ENCODE measurements around the gene HOXC5.

HOXC5 gene

GRCh38 chr12:54008260-54008552 lies 24.6 kb upstream of the HOXC5 start:
- FAIRE-seq, result no peak

DNA sequence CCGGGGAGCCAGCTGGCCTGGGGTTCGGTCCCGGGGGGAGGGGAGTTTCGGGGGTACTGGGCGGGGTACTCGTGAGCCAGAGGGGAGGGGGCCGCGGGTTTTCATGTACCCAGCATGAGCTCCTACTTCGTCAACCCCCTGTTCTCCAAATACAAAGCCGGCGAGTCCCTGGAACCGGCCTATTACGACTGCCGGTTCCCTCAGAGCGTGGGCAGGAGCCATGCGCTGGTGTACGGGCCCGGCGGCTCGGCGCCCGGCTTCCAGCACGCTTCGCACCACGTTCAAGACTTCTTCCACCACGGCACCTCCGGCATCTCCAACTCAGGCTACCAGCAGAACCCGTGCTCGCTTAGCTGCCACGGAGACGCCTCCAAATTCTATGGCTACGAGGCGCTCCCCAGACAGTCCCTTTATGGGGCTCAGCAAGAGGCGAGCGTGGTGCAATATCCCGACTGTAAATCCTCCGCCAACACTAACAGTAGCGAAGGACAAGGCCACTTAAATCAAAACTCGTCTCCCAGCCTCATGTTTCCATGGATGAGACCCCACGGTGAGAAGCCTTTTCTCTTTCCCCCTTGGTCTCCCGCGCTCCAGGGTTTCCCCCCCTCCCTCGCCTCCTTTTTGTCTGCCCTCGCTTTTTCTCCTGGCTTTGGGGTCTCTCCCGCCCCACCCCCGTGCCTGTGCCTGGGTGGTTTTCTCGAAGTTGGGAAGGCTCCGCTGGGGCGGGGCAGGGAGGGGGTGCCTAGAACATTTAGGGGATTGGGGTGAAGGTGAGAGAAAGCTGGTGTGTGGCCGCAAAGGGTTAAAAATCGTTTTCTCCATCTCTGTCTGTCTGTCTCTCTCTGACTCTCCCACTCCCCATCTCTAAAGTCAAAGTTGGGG lies 23.4 kb upstream of the HOXC5 start:
- no peak for FAIRE-seq

- no peak for FAIRE-seq
Measured at GRCh38 chr12:54010053-54010971, 22.5 kb upstream of the HOXC5 start.

GRCh38 chr12:54010972-54011664 lies 21.7 kb upstream of the HOXC5 start:
- no peak for FAIRE-seq

GRCh38 chr12:54011665-54012532 lies 21.0 kb upstream of the HOXC5 start:
- peak; percentile 43 for FAIRE-seq

DNA sequence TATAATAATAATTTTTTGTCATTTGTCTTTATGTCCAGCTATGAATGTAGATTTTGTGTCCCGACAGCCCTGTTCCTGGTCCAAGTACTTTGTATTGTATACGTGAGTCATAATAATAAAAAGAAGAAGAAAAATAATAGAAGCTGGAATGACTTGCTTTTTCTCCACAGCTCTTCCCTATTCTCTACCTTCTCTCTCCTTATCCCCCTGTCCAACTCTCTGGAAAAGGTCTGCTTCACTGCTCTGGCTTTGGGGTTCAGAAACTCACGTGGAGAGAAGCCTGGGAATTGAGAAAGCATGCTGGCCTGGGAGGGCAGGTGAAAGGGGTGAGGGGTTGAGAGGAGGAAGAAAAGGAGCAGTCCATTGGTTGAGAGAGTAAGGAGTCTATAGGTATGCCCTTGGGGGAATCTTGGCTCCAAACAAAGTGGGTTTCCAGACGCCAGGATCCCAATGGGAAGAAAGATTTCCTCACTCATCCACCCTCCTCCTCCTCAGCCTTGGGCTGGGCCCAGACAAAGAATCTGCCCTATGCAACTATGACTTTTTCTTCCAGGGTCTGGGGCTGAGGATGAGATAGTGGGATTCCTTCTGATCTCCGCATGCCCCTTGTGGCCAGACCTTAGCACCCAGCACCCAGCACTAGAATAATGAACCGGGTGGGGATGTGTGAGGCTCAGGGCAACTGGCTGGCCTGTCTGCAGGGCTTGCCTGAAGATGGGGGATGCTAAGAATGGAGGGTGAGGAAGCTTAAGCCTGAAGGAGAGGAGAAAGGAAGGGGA lies 20.0 kb upstream of the HOXC5 start:
- FAIRE-seq, result no peak

- no peak for FAIRE-seq
Measured at GRCh38 chr12:54014377-54015017, 18.4 kb upstream of the HOXC5 start.

DNA sequence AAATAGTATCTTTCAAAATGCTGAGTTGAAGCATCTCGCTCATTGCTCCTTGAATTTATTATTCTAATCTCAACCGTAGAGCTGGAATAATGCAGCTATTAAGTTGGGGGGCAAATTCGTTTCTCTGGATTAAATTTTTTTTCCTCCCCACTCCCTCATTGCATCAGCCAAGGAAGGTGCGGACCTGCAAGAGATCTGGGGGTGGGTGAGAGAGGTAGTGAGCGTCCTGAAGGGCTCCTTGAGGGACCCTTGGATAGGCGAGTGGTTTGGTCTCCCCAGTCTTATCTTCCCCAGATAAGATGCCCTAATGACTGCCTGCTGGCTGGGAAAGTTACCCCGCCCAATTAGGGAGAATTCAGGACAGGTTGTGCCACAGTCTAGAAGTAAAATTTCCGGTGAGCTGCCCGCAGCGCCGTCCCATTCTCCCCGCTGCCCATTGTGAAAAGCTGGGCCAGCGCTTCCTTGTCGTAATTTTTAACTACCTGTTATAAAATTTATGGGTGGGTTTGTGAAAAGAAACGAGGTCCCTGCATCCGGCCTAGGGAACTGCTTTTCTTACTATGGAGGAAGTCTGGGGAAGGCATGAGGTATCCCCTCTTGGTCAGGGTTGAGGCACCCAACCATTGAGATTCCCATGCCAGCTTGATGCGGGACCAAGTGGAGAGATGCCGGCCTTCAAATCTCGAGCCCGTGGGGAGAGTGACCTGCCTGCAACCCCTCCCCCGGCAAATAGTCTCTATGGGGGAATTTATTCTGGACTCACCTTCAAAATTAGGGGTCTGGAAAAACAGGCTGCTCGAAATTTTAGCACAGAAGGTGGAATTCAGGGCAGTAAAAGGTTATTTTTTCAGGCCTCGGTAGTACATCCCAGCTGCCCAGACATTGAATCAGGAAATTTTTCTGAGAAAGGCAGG lies 17.6 kb upstream of the HOXC5 start:
- no peak for FAIRE-seq

DNA sequence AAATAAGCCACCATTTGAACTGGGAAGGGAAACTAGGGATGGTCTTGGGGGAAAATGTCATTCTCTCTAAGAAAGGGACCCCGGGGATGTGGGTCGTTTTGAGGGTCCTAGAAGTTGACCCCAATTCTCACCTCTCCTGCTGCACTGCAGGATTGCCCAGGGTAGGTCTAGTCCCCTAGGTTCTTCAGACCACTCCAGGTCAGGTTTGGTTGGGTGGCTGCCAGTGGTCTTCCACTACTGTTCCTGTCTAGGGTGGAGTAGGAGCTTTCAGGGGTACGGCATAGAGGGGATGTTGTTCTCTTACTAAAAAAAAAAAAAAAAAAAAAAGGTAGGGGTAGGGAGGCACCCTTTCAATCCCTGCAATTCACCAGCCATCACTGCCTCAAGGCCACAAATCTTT lies 16.8 kb upstream of the HOXC5 start:
- no peak for FAIRE-seq

DNA sequence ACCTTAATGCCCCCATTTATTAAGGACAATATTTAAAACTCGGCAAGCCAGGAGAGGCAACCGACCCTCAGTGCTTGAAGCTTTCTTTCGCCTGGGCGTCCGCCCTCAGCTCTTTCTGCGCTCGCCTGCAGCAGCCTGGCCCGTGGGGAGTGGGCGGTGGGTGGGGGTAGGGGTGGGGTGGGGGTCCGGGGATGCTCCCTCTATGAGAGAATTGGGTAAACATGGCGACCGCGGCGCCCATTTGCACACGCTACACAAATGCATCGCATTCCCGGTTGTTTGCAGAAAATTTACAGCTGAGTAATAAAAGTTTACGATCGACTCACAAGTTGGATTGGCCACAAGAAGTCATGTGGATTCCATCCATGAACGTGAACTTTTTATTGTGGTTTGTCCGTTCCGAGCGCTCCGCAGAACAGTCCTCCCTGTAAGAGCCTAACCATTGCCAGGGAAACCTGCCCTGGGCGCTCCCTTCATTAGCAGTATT lies 16.3 kb upstream of the HOXC5 start:
- FAIRE-seq, result peak; percentile 89

GRCh38 chr12:54017027-54017788 lies 15.6 kb upstream of the HOXC5 start:
- FAIRE-seq, result no peak

DNA sequence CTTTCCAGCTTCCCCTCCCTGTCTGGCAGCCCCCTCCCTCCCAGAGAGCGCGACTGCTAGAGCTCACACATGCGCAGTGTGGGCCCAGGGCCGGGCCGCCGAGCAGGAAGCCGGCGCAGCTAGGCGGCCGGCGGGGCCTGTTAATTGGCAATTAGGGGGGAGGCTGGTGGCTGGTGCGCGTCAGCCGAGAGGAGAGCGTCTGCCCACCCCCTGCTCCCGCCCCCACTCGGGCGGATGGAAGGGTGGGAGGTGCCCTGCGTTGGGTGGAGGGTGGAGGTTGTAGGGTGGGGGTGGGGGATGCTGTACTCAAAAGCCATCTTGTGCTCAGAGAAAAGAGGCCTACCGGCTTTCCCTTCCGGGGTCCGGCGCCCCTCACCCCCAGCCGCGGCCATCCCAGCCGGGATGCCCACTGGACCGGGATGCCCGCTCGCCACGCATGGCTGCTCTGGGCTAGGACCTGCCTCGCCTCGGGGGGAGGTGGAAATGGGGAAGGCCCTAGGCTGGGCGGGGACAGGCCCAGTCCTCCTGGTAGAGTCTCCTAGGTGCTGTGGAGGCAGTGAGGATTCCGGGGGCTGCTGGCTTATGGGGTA lies 14.9 kb upstream of the HOXC5 start:
- FAIRE-seq, result no peak

GRCh38 chr12:54018468-54018984 lies 14.3 kb upstream of the HOXC5 start:
- FAIRE-seq, result no peak

DNA sequence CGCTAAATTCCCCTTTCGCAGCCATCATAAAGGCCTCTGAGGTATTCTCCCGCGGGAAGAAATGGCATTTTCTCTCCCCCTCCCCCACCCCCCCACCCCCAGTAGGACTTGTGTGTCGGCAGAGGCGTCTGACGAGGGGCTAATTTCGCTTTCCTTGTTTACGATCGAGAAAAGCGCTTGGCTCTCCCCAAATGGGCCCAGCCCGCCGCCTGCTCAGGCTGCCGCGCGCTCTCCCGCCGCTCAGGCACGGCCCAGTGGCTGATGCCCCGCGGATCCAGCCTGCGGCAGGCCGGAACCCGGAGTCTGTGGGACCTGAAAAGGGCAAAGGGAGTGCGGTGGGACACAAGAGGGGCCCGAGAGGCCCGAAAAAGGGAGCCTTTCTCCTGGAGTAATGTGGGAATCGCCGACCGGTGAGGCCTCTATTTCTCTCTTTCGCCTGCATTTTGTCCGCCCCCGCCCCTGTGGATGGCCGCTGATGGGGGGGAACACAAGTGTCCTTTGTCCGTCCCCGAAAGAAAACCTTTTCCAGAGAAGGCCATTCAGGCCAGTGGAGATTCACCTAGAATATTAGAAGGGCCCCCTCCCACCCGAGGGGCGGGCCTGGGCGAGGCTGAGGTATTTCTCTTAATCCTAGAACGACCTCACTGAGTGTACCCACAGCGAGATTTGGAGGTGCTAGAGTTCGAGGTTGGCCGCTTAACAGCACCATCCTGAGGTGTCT lies 13.6 kb upstream of the HOXC5 start:
- FAIRE-seq, result no peak

DNA sequence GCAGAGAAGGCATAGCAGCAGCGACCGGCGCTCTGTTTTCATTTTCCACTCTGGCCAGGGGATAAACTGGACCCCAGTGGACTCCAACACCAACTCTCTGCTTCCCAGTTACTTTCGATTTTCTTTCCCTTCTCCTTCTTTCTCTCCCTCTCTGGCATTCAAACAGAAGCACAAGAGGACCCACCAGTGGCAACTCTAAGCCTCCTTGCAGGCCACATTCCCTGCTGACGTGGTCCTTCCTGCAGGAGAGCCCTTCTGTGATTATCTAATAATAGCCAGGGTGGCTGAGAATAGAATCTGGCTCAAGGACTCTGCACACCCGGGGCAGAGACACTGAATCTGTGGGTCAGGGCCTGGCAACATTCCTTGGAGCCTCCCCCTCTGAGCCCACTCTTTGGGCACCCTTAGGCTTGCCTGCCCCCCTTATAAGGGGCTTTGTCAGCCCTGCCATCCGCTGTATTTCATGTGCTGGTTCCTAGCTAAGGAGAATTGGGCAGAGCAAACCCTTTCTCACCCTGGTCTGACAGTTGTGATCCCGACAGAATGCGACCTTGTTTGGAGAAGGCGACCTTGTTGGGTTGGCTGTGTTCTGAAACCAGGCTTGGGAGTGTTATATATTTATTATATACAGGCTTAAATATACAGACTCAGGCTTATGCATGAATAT lies 12.8 kb upstream of the HOXC5 start:
- no peak for FAIRE-seq

GRCh38 chr12:54020591-54021405 lies 12.1 kb upstream of the HOXC5 start:
- no peak for FAIRE-seq
